ENCODE measurements around the gene SCLT1.
"Not testable (repeated sequence)": the region's sequence is repeated elsewhere in the genome, so short reads cannot be mapped to it uniquely, and the experiment has no call there.

Gene SCLT1

GRCh38 chr4:129069537-129069936, 23.8 kb downstream of the SCLT1 start:
- DNase-seq, result not testable (repeated sequence)

GRCh38 chr4:129064717-129065116, 28.6 kb downstream of the SCLT1 start:
- no peak for DNase-seq

GRCh38 chr4:129063640-129064039, 29.7 kb downstream of the SCLT1 start:
- no peak for DNase-seq

- no peak for DNase-seq
Measured at GRCh38 chr4:129062580-129062979, 30.8 kb downstream of the SCLT1 start.

- DNase-seq, result no peak
Measured at GRCh38 chr4:129059028-129059427, 34.3 kb downstream of the SCLT1 start.

- no peak for DNase-seq
Measured at GRCh38 chr4:129046055-129046959, 47.0 kb downstream of the SCLT1 start.

GRCh38 chr4:129043523-129043922, 49.8 kb downstream of the SCLT1 start:
- DNase-seq, result no peak

GRCh38 chr4:129040471-129040870, 52.9 kb downstream of the SCLT1 start:
- DNase-seq, result no peak

GRCh38 chr4:129037093-129037492, 56.2 kb downstream of the SCLT1 start:
- no peak for DNase-seq

- no peak for DNase-seq
Measured at GRCh38 chr4:129014566-129015509, 78.5 kb downstream of the SCLT1 start.

GRCh38 chr4:129008096-129008495, 85.2 kb downstream of the SCLT1 start:
- DNase-seq, result no peak

- DNase-seq, result no peak
Measured at GRCh38 chr4:128986908-128987307, 106.4 kb downstream of the SCLT1 start.

GRCh38 chr4:128986019-128986418, 107.3 kb downstream of the SCLT1 start:
- no peak for DNase-seq

GRCh38 chr4:128983771-128984485, 109.4 kb downstream of the SCLT1 start:
- no peak for DNase-seq

- DNase-seq, result no peak
Measured at GRCh38 chr4:128981377-128981776, 112.0 kb downstream of the SCLT1 start.

GRCh38 chr4:128980816-128981326, 112.5 kb downstream of the SCLT1 start:
- DNase-seq, result no peak

GRCh38 chr4:128979934-128980333, 113.4 kb downstream of the SCLT1 start:
- no peak for DNase-seq

- no peak for DNase-seq
Measured at GRCh38 chr4:128978985-128979384, 114.4 kb downstream of the SCLT1 start.

- no peak for DNase-seq
Measured at GRCh38 chr4:128974136-128974581, 119.2 kb downstream of the SCLT1 start.

GRCh38 chr4:128973384-128973783, 120.0 kb downstream of the SCLT1 start:
- no peak for DNase-seq

GRCh38 chr4:128961405-128961804, 131.9 kb downstream of the SCLT1 start:
- no peak for DNase-seq

- DNase-seq, result no peak
Measured at GRCh38 chr4:128958194-128958593, 135.1 kb downstream of the SCLT1 start.

GRCh38 chr4:128957459-128957858, 135.9 kb downstream of the SCLT1 start:
- DNase-seq, result no peak
